Femur (tissue), 1 donor: Measurements from ENCODE around the gene SPACA9.

Source experiments
- DNase-seq: peaks from one replicate; pipeline ENCODE4 v3.0.0-alpha.2; 2017

Gene SPACA9

GRCh38 chr9:132878695-132879456 lies at the start of gene SPACA9:
Gene SPACA9 (plus strand): TSS chr9:132878898. CDS start chr9:132883948, 5,050 bp downstream.
- peak; percentile 88 for DNase-seq

DNA sequence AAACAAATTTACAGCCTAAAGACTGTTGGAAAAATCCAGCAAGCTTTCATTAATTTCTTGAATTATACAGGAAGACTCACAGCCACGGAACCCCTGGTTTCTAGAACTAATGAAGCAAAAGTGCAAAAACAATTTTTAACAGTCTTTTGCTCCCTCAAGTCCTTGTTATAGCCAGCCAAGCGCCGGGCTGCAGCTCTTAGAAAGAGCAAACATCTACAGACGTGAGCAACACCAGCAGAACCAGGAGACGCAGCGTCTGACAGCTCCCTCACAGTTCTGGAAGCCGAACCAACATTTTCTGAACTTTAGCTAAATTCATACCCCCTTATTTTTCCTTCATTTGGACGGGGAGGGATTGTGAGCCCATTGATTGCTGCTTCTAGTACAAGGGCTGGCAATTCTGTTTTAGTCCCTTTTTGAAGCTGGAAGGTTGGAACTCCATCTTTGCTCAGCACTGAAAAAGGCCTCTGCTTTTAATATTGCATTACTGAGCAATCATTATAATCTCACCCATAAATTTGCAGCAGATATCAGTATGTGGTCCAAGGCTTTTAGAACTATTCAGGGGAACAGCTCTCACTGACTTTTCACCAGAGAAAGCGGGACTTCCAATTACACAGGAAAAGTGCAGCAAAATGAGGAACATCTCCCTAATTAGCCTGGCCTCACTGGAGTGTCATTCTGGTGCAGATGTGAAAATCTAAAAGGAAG lies 46.4 kb upstream of the SPACA9 start:
- DNase-seq: no peak

- DNase-seq: no peak
These were observed 45.1 kb upstream of the SPACA9 start for GRCh38 chr9:132833550-132834121.

DNA sequence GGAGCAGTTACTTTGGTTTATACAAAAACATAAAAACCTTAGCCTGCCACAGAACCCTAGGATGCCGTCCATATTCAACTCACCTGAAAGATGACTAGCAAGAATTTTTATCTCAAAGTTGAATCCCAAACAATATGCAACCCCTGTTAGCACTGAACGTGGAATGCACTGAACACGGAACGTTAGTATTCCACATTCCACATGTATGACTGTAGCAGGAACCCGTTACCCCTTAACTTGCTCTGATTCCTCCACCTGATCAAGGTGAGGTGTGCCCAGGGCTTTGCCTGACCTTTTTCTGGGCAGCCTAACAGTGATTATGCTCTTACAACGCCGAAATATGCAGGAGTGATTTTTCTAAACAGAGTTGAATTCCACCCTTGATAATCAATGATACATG lies 44.4 kb upstream of the SPACA9 start:
- no peak for DNase-seq

- DNase-seq: no peak
These were observed 41.0 kb upstream of the SPACA9 start for GRCh38 chr9:132837501-132838286.

- DNase-seq: no peak
These were observed 40.4 kb upstream of the SPACA9 start for GRCh38 chr9:132838291-132838690.

GRCh38 chr9:132840980-132841379 lies 37.7 kb upstream of the SPACA9 start:
- no peak for DNase-seq

DNA sequence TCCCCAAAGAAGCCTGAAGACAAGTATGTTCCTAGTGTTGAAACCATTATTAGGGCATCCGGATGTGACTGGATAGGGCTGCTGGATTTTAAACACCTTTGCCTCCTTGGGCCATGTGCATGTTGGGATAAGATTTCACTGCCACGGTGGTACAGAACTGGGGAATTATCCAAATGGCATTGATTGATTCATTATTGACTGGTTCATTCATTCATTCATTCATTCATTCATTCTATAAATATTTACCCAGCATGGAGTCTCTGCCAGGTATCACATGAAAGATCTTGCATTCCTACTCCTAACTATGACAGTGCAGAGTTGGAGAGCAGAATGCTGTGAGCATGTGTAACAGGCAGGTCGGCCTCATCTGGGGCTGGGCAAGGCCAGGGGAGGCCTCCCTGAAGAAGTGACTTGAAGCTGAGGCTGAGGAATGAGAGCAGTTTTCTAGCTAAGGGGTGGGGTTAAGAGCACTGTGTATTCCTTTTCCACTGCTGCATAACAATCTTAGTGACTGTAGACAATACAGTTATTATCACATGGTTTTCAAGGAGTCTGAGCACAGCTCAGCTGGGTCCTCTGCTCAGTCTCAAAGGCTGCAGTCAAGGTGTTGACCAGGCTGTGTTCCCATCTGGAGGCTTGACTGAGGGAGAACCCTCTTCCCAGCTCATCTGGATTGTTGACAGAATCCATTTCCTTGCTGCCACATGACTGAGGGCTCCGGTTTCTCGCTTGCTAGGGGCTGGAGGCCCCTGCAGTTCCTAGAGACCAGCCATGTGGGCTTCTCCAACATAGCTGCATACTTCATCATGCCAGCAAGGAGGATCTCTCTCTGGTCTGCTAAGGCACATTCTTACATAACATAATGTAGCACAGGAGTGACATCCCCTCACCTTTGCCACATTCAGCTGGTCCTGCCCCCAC lies 36.3 kb upstream of the SPACA9 start:
- no peak for DNase-seq

DNA sequence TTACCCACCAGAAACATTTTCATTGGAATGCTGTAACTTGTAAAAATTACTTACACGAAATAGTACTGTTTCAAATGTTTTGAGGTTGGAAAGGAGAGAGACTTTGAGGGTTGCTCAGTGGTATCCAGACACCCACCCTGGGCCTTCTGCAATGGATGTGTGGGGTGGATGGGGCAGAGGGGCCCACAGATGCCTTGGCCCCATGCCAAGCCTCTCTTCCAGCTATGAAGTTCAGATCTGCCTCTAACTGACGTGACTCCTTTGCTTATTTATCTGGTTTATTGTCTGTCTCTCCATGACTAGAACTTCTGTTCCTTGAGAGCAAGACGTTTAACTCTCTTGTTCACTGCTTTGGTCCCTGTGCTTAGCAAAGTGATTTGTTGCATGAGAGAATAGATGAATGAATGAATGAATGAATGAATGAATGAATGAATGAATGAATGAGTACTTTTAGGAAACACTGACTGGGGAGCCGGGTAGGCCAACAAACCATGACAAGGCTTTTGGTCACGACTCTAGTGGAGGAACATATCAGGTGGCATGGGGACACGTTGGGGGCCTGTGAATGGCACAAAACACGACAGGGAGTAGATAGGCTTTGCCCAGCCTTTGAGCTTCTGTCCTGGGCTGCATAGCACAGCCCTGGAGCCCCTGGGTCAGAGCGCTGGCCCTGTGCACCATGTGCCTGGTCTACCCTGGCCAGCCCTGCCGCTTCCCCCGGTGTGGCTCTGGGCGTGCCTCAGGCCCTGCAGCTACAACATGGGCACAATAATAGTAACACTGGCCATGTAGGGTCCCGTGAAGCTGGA lies 32.4 kb upstream of the SPACA9 start:
- no peak for DNase-seq

GRCh38 chr9:132846918-132847515 lies 31.7 kb upstream of the SPACA9 start:
- DNase-seq: no peak

DNA sequence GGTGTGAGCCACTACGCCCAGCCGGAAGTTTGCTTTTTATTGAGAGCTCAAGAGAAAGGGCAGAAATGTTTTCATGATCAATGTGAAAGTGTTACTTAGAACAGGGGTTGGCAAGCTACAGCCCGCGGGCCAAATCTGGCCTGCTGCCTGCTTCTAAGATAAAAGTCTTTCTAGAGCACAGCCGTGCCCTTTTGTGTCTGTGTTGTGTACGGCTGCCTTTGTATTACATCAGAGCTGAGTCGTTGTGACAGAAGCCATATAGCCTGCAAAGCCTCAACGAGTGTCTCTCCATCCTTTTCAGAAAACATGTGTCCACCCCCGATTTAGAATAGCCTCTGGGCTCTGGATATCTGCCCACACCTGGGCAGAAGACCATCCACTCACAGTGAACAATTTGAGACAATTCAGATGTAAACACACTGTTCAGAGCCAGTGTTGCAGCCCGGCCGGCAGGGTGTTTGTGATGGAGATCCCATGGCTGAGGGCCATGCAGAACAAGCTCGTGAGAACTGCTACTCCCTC lies 29.5 kb upstream of the SPACA9 start:
- no peak for DNase-seq

GRCh38 chr9:132853482-132853881 lies 25.2 kb upstream of the SPACA9 start:
- DNase-seq: no peak

DNA sequence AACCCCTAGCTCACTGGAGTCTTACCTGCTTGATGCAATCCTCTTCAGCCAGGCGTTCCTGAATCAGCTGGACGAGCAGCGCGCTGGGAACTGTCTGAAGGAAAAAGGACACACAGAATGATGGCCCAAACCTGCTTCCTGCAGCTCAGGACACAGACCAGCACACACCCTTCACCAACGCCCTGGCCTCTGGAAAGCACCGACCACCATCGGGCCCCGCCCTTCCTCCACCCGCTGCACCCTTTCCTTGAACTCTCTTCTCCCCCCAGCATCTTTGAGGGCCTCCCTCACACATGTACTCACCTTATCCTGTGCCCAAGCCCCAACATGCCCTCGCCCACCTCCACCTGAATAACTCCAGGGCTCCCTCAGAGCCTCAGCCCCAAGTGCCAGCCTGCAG lies 23.9 kb upstream of the SPACA9 start:
- no peak for DNase-seq

- DNase-seq: no peak
These were observed 22.8 kb upstream of the SPACA9 start for GRCh38 chr9:132855904-132856303.

GRCh38 chr9:132857031-132857430 lies 21.7 kb upstream of the SPACA9 start:
- peak; percentile 79 for DNase-seq

DNA sequence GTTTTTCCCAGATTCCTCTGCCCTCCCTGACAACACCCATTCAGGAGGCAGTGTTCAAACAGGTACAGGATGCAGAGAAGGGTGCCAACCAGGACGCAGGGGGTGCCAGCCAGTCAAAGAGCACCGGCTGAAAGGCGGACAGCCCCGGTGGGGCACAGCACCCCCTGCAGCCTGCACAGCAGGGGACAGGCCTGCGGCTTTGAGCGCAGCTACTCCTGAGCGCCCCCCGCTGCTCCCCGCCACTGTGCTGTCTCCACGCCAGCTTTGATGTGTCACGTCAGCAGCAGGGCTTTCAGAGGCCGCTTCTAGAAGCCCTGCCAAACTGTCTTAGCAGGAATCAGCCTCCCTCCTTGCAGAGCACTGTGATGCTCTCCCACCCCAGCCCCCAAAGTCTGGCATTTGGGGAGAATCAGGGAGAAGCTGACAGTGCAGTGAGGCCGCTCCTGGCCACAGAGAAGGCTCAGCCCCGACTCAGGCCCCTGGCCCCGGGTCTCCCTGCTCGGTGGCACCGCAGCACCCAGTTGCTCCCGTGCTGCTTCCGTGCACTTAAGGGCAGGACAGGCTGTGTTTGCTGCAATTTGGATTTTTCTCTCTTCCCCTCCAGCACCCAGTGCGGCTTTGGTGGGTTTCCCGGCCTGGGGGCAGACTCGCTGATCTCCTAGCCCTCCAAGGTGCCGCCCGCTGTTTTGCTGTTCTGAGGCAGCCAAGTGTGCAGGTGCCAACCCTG lies 20.9 kb upstream of the SPACA9 start:
- peak; percentile 31 for DNase-seq

DNA sequence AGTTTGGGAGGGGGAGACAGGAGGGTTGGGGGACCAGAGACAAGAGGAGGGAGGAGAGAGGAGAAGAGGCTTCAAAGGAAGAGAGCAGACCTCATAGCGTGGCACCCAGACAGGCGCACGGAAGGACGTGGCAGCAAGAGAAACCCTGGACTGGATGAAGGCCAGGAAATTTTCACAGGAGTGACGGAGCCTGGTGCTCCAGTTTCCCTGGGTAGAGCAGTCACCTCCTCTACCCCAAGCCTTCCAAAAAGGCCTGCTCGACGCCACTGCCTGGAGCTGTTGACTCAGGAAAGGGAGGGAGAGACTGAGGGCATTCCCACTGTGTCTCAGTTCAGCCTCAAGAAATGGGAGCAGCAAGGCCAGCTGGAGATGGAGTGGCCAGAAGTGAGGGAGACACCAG lies 19.9 kb upstream of the SPACA9 start:
- no peak for DNase-seq

DNA sequence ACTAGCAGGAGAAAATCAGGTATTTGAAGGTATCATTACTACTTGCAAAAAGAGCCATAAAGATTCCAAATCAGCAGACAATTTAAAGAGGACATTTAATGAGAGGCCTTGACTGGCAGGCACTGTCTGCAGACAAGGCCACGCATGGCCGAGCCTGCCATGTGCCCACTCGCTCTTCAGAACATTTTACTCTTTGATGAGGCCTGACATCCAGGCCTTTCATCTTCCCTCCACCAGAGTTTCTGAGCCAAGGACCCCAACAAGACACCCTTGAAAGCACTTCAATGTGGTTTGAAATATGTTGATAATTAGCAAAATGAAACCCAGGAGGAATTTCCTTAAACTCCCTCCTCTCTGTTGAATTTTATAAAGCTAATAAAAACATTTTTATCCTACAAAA lies 17.0 kb upstream of the SPACA9 start:
- no peak for DNase-seq

DNA sequence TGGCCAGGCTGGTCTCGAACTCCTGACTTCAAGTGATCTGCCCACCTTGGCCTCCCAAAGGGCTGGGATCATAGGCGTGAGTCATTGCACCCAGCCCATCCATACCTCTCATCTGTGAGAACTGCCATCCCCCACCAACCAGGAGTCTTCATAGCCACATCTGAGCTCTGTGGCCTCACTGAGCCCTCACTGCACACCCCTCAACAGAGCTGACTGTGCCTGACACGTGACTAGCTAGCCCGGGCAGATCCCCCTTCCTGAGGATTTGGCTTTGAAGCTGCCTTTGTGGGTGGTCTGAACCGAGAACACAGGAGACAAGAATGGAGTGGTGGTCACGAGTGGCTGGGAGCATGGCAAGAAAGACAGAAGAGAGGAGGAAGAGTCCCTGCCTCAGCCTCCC lies 16.2 kb upstream of the SPACA9 start:
- DNase-seq: no peak

DNA sequence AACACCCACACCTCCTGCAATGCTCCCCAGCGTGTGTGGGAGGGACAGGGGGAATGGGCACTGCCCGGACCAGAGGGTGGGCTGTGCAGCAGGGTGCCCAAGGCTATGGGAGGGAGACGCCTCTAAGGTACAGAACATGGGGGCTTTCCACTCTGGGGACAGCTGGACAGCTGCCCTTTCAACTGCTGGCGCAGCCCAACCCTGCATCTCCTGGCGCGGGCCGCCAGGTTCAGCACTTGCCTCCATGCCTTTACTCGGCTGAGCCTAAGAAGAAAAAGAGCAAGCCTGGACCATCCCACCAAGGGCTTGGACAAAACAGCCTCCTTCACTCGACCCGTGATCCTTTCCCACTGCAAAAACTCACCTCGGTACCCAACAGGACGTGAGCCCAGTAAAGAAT lies 15.6 kb upstream of the SPACA9 start:
- no peak for DNase-seq
